ENCODE data around the gene KRT7. TPM values are rescaled to one million over a fixed set of nuclear protein-coding genes. Genes with fewer than 3 reads are reported as not detected.

The KRT7 gene
- total and polyA plus RNA-seq, 2 donors (not counting 1 experiment from before 2014, with no cell fraction given): not detected

DNA sequence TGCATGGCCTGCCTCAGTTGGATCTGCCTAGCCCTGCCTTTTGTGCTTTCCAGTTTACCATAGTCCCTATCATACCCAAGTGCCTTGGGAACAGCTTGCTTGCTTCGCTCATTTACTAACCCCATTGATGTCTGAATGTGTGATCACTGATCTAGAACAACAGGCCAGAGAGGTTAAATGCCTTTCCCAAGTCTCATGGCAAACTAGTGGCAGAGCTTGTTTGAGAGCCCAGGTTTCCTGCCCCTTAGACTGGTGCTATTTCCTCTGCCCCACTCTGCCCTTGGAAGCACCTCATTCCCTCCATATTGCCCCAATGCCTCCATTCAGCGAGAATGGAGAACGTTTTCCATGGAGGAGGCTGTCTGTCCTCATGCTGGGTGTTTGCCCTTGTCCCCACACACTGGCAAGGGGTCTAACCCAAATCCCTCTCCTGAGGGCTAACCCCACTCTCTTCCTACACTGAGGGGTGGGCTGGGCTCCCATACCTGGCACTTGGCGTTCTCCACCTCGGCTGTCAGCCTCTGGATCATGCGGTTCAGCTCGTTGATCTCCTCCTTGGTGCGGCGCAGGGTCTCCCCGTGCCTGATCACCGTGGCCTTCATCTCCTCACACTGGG lies 19.8 kb downstream of the KRT7 start:
- no peak for DNase-seq
- no peaks in the 10 kb centered on the region for H3K79me2 ChIP-seq (ENCODE audit: control insufficient read depth, insufficient read depth, low read length)
- no peak overlapping the region for H3K4me3 ChIP-seq (ENCODE audit: control extremely low read depth in 1 of 5, extremely low read depth in 1 of 5, insufficient read depth in 1 of 5, low read depth in 2 of 5, low read length in 4 of 5)
- WGBS (ENCODE audit: insufficient coverage): 91% methylated on average over 10 of the region's 11 CpGs
- peaks cover 0 to 34% (median 8%) of the 10 kb centered on the region in 4 experiments for H3K27me3 ChIP-seq (replicated peaks in 1 of 4; ENCODE audit: control extremely low read depth in 1 of 4, control insufficient read depth in 3 of 4, insufficient read depth in 4 of 4, low read length in 3 of 4)
- H3K9me3 ChIP-seq (ENCODE audit: control extremely low read depth in 1 of 3, control insufficient read depth in 2 of 3, insufficient read depth in 1 of 3, low read length in 2 of 3): no peaks in the 10 kb centered on the region
- ATAC-seq (ENCODE audit: low read depth): no peak
- no peaks in the 10 kb centered on the region for H3K36me3 ChIP-seq (replicated peaks in 1 of 2; ENCODE audit: control extremely low read depth in 1 of 2, control insufficient read depth in 1 of 2, extremely low read depth in 1 of 2, insufficient read depth in 2 of 2, low read length in 1 of 2)
- Mint-ChIP-seq H3K27me3 (peaks cover 51% of the 10 kb centered on the region), H3K4me1 (peaks cover 2% of the 10 kb centered on the region), H3K27ac (no peak overlapping the region), H3K4me3 (no peak overlapping the region), H3K9me3 (ENCODE audit: insufficient read depth) (no peaks in the 10 kb centered on the region)
- intact Hi-C loops (cut with micrococcal nuclease): no loop called here
- H3K9ac ChIP-seq (ENCODE audit: low read length): no peak overlapping the region
- H3K27ac ChIP-seq (ENCODE audit: low read length in 2 of 2): no peak overlapping the region
- CTCF ChIA-PET: no interaction called here
- POLR2A ChIA-PET: no interaction called here
- TF ChIP-seq EZH2 (IDR thresholded peaks at IDR 0.05; ENCODE audit: borderline replicate concordance, insufficient read depth, low read depth, low read length, poor library complexity, severe bottlenecking): no peak
- TF ChIP-seq CTCF (IDR thresholded peaks at IDR 0.05): no peak
- no peaks in the 10 kb centered on the region for H4K20me1 ChIP-seq (ENCODE audit: control insufficient read depth, insufficient read depth, low read length, poor library complexity, severe bottlenecking)
- H2AFZ ChIP-seq (ENCODE audit: insufficient read depth, low read depth, low read length, poor library complexity, severe bottlenecking): no peak overlapping the region
- no peak overlapping the region for H3K4me2 ChIP-seq (replicated peaks; ENCODE audit: low read depth, low read length, poor library complexity, severe bottlenecking)
- no peaks in the 10 kb centered on the region for H3K4me1 ChIP-seq (ENCODE audit: control insufficient read depth in 2 of 2, insufficient read depth in 2 of 2, low read length in 2 of 2)

DNA sequence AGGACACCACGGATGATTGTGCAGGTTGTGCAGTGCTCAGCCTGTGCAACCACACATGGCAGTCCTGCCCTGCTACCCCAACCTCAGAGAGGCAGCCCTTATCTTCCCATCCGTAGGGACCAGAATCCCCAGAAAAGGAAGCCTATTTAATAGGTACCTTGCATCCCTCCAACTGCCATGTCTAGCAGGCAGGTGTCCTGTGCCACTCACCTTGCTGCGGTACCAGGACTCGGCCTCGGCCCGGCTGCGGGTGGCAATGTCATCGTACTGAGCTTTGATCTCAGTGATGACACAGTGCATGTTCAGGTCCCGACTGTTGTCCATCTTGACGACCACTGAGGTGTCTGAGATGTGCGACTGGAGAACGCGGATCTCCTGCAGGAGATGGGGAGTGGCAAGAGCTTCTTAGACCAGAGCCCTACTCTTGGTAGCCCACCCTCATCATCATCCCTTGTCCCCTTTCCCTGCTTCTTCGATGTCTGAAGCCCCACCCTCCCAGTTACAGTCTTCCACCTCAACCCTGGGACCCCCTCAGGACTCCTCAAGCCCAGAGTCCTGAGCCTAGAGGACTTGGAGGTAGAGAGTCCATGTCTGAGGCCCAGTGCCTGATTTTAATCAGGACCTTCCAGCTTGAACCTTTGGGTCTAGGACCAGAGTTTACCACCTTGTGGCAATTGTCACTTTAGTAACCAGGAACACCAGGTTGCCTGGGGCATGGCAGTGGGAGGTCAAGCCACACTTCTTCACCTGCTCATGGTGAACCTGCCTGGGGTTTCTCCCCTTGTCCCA lies 20.5 kb downstream of the KRT7 start:
- no peaks in the 10 kb centered on the region for H3K4me1 ChIP-seq (ENCODE audit: control insufficient read depth in 2 of 2, insufficient read depth in 2 of 2, low read length in 2 of 2)
- ATAC-seq (ENCODE audit: low read depth) (no peak), DNase-seq (no peak)
- ChIA-PET POLR2A (no interaction called here), CTCF (interaction anchor here (1.1 kb wide), 1 partner anchor 16 kb away, joined by 3 read pairs; no protein-coding TSS in a partner anchor)
- H4K20me1 ChIP-seq (ENCODE audit: control insufficient read depth, insufficient read depth, low read length, poor library complexity, severe bottlenecking): no peaks in the 10 kb centered on the region
- no peak overlapping the region for H2AFZ ChIP-seq (ENCODE audit: insufficient read depth, low read depth, low read length, poor library complexity, severe bottlenecking)
- no peaks in the 10 kb centered on the region for H3K9me3 ChIP-seq (ENCODE audit: control extremely low read depth in 1 of 3, control insufficient read depth in 2 of 3, insufficient read depth in 1 of 3, low read length in 2 of 3)
- no peak overlapping the region for H3K4me2 ChIP-seq (replicated peaks; ENCODE audit: low read depth, low read length, poor library complexity, severe bottlenecking)
- no peaks in the 10 kb centered on the region for H3K36me3 ChIP-seq (replicated peaks in 1 of 2; ENCODE audit: control extremely low read depth in 1 of 2, control insufficient read depth in 1 of 2, extremely low read depth in 1 of 2, insufficient read depth in 2 of 2, low read length in 1 of 2)
- peaks cover 49% of the 10 kb centered on the region for H3K27me3 Mint-ChIP-seq
- over 99% methylated on average over 7 of the region's 14 CpGs for whole genome bisulfite sequencing (ENCODE audit: insufficient coverage)
- H3K27ac ChIP-seq (ENCODE audit: low read length in 2 of 2): no peak overlapping the region
- H3K9me3 Mint-ChIP-seq (ENCODE audit: insufficient read depth): no peaks in the 10 kb centered on the region
- H3K4me1 Mint-ChIP-seq: peaks cover 2% of the 10 kb centered on the region
- peaks cover 0 to 34% (median 8%) of the 10 kb centered on the region in 4 experiments for H3K27me3 ChIP-seq (replicated peaks in 1 of 4; ENCODE audit: control extremely low read depth in 1 of 4, control insufficient read depth in 3 of 4, insufficient read depth in 4 of 4, low read length in 3 of 4)
- H3K4me3 ChIP-seq (ENCODE audit: control extremely low read depth in 1 of 5, extremely low read depth in 1 of 5, insufficient read depth in 1 of 5, low read depth in 2 of 5, low read length in 4 of 5): no peak overlapping the region
- TF ChIP-seq EZH2 (IDR thresholded peaks at IDR 0.05; ENCODE audit: borderline replicate concordance, insufficient read depth, low read depth, low read length, poor library complexity, severe bottlenecking): no peak
- no peak for TF ChIP-seq CTCF (IDR thresholded peaks at IDR 0.05)
- no peak overlapping the region for H3K27ac Mint-ChIP-seq
- H3K4me3 Mint-ChIP-seq: no peak overlapping the region
- no peaks in the 10 kb centered on the region for H3K79me2 ChIP-seq (ENCODE audit: control insufficient read depth, insufficient read depth, low read length)
- intact Hi-C loops (cut with micrococcal nuclease): no loop called here
- no peak overlapping the region for H3K9ac ChIP-seq (ENCODE audit: low read length)
